HepG2 (cell line): ENCODE measurements around the gene HOXA7.

Source experiments
- CEBPG ChIP-seq: IDR thresholded peaks from 2 replicates; pipeline ENCODE4 v1.6.1; 2016
- CHD2 ChIP-seq: IDR thresholded peaks from 2 replicates; pipeline ENCODE4 v1.6.1; 2011; ENCODE audit warnings: low read depth, low read length, improper control_type of control experiment
- FOXJ3 ChIP-seq: sonication (generic); formaldehyde crosslinking; IDR thresholded peaks from 2 replicates; pipeline ENCODE4 v1.4.0; 2020; ENCODE audit warnings: missing genetic modification reagents, mild to moderate bottlenecking, borderline replicate concordance
- PLRG1 ChIP-seq: fragments of 450-650 bp; conservative IDR thresholded peaks from 2 replicates; pipeline ENCODE4 v1.6.1; 2016
- POLR2A ChIP-seq, 2 experiments: IDR thresholded peaks; 2 replicates each; pipeline ENCODE4 v1.6.1; 2011; ENCODE audit warnings: low read depth in 2 of 2, low read length in 2 of 2, mild to moderate bottlenecking in 1 of 2, moderate library complexity in 1 of 2; ENCODE audit not compliant: insufficient read depth in 1 of 2
- PTBP1 ChIP-seq: fragments of 200-400 bp; formaldehyde crosslinking; IDR thresholded peaks from 2 replicates; pipeline ENCODE4 v1.6.1; 2018; ENCODE audit warnings: low read length, low read depth; ENCODE audit not compliant: poor library complexity, severe bottlenecking
- STAG1 ChIP-seq: sonication (generic); formaldehyde crosslinking; IDR thresholded peaks from 2 replicates; pipeline ENCODE4 v1.4.0; 2020; ENCODE audit warnings: missing genetic modification reagents
- ZNF333 ChIP-seq: sonication (generic); formaldehyde crosslinking; IDR thresholded peaks from 2 replicates; pipeline ENCODE4 v1.4.0; 2020; ENCODE audit warnings: mild to moderate bottlenecking, missing genetic modification reagents, borderline replicate concordance
- TF ChIP-seq, protein P1 (sequence below): sonication (generic); formaldehyde crosslinking; IDR thresholded peaks from 2 replicates; pipeline ENCODE4 v1.4.0; 2020; ENCODE audit warnings: missing genetic modification reagents, borderline replicate concordance
- TF ChIP-seq, protein P2 (sequence below): IDR thresholded peaks from 2 replicates; pipeline ENCODE4 v1.6.1; 2016; ENCODE audit warnings: low read depth, missing genetic modification reagents, missing compliant biosample characterization
- TF ChIP-seq, protein P3 (sequence below): IDR thresholded peaks from 2 replicates; pipeline ENCODE4 v1.6.1; 2012; ENCODE audit warnings: inconsistent platforms

DNA sequence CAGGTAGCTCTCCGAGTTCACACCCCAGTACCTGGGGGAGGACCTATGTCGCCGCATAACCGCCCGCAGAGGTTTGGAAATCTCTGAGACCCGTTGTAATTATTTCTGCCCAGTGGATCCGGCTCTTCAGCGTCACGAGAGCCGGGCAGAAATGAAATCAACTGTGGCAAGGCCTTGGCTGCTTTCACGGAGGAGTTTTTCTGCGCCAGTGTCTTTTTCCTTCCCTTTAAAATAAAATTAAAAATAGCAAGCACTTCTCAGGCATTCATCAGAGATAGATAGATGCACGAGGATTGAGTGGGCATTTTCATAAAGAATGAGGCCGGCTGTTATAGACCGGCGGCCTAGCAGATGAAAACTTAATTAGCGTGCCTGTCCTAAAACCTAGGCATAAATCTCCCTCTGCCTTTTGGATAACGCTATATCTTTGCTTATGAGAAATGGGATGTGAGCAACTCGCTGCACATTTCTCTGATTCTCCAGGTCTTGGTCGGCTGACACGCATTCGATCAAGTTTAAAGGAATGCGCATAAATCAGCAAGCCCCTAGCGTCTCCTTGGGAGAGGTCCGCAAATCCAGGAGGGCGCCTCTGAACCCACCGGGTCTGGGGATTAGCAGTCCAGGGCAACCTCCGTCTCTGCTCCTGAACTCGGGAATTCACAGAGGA is 37.0 kb upstream of the HOXA7 start:
- TF ChIP-seq STAG1 (no peak), PTBP1 (no peak), POLR2A (IDR thresholded peaks at IDR 0.05; ENCODE audit: insufficient read depth in 1 of 2, low read depth in 2 of 2, low read length in 2 of 2) (no peak), PLRG1 (no peak), FOXJ3 (CRISPR knock-in tag) (no peak), CHD2 (no peak), ZNF333 (CRISPR knock-in tag) (no peak), CEBPG (CRISPR knock-in tag) (no peak)
- TF ChIP-seq, protein P1, sequence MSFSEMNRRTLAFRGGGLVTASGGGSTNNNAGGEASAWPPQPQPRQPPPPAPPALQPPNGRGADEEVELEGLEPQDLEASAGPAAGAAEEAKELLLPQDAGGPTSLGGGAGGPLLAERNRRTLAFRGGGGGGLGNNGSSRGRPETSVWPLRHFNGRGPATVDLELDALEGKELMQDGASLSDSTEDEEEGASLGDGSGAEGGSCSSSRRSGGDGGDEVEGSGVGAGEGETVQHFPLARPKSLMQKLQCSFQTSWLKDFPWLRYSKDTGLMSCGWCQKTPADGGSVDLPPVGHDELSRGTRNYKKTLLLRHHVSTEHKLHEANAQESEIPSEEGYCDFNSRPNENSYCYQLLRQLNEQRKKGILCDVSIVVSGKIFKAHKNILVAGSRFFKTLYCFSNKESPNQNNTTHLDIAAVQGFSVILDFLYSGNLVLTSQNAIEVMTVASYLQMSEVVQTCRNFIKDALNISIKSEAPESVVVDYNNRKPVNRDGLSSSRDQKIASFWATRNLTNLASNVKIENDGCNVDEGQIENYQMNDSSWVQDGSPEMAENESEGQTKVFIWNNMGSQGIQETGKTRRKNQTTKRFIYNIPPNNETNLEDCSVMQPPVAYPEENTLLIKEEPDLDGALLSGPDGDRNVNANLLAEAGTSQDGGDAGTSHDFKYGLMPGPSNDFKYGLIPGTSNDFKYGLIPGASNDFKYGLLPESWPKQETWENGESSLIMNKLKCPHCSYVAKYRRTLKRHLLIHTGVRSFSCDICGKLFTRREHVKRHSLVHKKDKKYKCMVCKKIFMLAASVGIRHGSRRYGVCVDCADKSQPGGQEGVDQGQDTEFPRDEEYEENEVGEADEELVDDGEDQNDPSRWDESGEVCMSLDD (CRISPR knock-in tag), result no peak
- TF ChIP-seq, protein P2, sequence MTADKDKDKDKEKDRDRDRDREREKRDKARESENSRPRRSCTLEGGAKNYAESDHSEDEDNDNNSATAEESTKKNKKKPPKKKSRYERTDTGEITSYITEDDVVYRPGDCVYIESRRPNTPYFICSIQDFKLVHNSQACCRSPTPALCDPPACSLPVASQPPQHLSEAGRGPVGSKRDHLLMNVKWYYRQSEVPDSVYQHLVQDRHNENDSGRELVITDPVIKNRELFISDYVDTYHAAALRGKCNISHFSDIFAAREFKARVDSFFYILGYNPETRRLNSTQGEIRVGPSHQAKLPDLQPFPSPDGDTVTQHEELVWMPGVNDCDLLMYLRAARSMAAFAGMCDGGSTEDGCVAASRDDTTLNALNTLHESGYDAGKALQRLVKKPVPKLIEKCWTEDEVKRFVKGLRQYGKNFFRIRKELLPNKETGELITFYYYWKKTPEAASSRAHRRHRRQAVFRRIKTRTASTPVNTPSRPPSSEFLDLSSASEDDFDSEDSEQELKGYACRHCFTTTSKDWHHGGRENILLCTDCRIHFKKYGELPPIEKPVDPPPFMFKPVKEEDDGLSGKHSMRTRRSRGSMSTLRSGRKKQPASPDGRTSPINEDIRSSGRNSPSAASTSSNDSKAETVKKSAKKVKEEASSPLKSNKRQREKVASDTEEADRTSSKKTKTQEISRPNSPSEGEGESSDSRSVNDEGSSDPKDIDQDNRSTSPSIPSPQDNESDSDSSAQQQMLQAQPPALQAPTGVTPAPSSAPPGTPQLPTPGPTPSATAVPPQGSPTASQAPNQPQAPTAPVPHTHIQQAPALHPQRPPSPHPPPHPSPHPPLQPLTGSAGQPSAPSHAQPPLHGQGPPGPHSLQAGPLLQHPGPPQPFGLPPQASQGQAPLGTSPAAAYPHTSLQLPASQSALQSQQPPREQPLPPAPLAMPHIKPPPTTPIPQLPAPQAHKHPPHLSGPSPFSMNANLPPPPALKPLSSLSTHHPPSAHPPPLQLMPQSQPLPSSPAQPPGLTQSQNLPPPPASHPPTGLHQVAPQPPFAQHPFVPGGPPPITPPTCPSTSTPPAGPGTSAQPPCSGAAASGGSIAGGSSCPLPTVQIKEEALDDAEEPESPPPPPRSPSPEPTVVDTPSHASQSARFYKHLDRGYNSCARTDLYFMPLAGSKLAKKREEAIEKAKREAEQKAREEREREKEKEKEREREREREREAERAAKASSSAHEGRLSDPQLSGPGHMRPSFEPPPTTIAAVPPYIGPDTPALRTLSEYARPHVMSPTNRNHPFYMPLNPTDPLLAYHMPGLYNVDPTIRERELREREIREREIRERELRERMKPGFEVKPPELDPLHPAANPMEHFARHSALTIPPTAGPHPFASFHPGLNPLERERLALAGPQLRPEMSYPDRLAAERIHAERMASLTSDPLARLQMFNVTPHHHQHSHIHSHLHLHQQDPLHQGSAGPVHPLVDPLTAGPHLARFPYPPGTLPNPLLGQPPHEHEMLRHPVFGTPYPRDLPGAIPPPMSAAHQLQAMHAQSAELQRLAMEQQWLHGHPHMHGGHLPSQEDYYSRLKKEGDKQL (CRISPR knock-in tag), result no peak
- TF ChIP-seq, protein P3, sequence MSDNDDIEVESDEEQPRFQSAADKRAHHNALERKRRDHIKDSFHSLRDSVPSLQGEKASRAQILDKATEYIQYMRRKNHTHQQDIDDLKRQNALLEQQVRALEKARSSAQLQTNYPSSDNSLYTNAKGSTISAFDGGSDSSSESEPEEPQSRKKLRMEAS, result no peak
